HCT116 (cell line): ENCODE results near the gene CBLB. TPM values are rescaled to one million over a fixed set of nuclear protein-coding genes. Genes with fewer than 3 reads are reported as not detected.

Source experiments
- ATAC-seq: fragments of 200-7000 bp; cut with Tn5 transposase; 2 replicates; pipeline ENCODE4 v1.9.1; 2020; ENCODE audit warnings: mild to moderate bottlenecking, moderate library complexity
- BruUV-seq: library from RNA; stranded (reverse); fragments of 400-500 nt; replicated peaks from 2 replicates; lab custom pipeline; 2021; lab: Mats Ljungman, UMichigan
- CTCF ChIA-PET: fragments of 300-600 bp; sonication (Branson Sonifier 250); formaldehyde crosslinking; loops from one replicate; lab custom pipeline; 2021; ENCODE audit warnings: antibody characterized with exemption; lab: Charles Lee
- POLR2A ChIA-PET: fragments of 300-600, 350-600 bp; sonication (Branson Sonifier 250); formaldehyde crosslinking; loops from one replicate; lab custom pipeline; 2021; ENCODE audit warnings: antibody characterized with exemption; lab: Charles Lee
- RAD21 ChIA-PET, 2 experiments: fragments of 300-600 bp; sonication (Branson Sonifier 250); formaldehyde crosslinking; loops; one replicate each; lab custom pipeline; 2023; ENCODE audit warnings: low total read pairs in 2 of 2; ENCODE audit not compliant: uncharacterized antibody in 2 of 2, unreplicated experiment in 2 of 2, low non-redundant PET in 1 of 2; lab: Charles Lee
- DNase-seq: peaks from one replicate; pipeline ENCODE4 v3.0.0-alpha.2; 2010; ENCODE audit warnings: low read depth, low spot score
- H2AFZ ChIP-seq: fragments of 200-600 bp; shearing (Covaris generic), sonication (generic); 2 replicates; pipeline ENCODE4 v1.6.1; 2017; ENCODE audit warnings: low read depth, mixed run types, mixed read lengths, antibody characterized with exemption, low read length; ENCODE audit not compliant: poor library complexity, severe bottlenecking
- H3K27ac ChIP-seq: 2 replicates; pipeline ENCODE4 v1.5.1; 2012; ENCODE audit warnings: low read depth, low read length
- H3K27me3 ChIP-seq: fragments of 200-600 bp; sonication (generic); 2 replicates; pipeline ENCODE4 v1.6.1; 2016; ENCODE audit warnings: mixed run types, low read length, mixed read lengths; ENCODE audit not compliant: insufficient read depth
- H3K36me3 ChIP-seq, 2 experiments: fragments of 200-500 bp in 1 of 2; fragments of 200-600 bp in 1 of 2; sonication (Bioruptor generic) in 1 of 2; sonication (generic) in 1 of 2; 2 replicates each; pipeline versions ENCODE4 v1.5.1 to v1.6.1; 2014 to 2016; ENCODE audit warnings: low read length in 2 of 2, inconsistent platforms in 1 of 2, mixed read lengths in 1 of 2, mixed run types in 1 of 2; ENCODE audit not compliant: insufficient read depth in 2 of 2, control insufficient read depth in 1 of 2
- H3K4me1 ChIP-seq, 2 experiments: fragments of 200-600 bp in 1 of 2; sonication (generic) in 1 of 2; 2 replicates each; pipeline versions ENCODE4 v1.5.1 to v1.6.1; 2012 to 2017; ENCODE audit warnings: low read length in 2 of 2, inconsistent platforms in 1 of 2, mild to moderate bottlenecking in 1 of 2, mixed read lengths in 1 of 2, mixed run types in 1 of 2, moderate library complexity in 1 of 2; ENCODE audit not compliant: insufficient read depth in 2 of 2, control insufficient read depth in 1 of 2
- H3K4me2 ChIP-seq: fragments of 200-600 bp; sonication (generic); 2 replicates; pipeline ENCODE4 v1.6.1; 2017; ENCODE audit warnings: mixed run types, low read length, mixed read lengths
- H3K4me3 ChIP-seq, 2 experiments: fragments of 200-600 bp in 1 of 2; sonication (generic) in 1 of 2; replicated peaks in 1 of 2; 2 replicates each; pipeline ENCODE4 v1.5.1; 2011 to 2016; ENCODE audit warnings: low read length in 2 of 2, control low read depth in 1 of 2, low read depth in 1 of 2, mild to moderate bottlenecking in 1 of 2, mixed read lengths in 1 of 2, mixed run types in 1 of 2
- H3K79me2 ChIP-seq: fragments of 200-600 bp; sonication (generic); 2 replicates; pipeline ENCODE4 v1.6.1; 2017; ENCODE audit warnings: mild to moderate bottlenecking, mixed run types, low read length, moderate library complexity, mixed read lengths; ENCODE audit not compliant: insufficient read depth
- H3K9ac ChIP-seq: fragments of 200-600 bp; sonication (generic); 2 replicates; pipeline ENCODE4 v1.6.1; 2016; ENCODE audit warnings: low read length, mixed read lengths
- H3K9me2 ChIP-seq: fragments of 200-600 bp; sonication (generic), shearing (Covaris generic); 2 replicates; pipeline ENCODE4 v1.6.1; 2017; ENCODE audit warnings: mixed run types, mild to moderate bottlenecking, moderate library complexity; ENCODE audit not compliant: insufficient read depth
- H3K9me3 ChIP-seq, 2 experiments: fragments of 200-500 bp in 1 of 2; fragments of 200-600 bp in 1 of 2; sonication (Bioruptor generic) in 1 of 2; sonication (generic) in 1 of 2; 2 replicates each; pipeline ENCODE4 v1.6.1; 2014 to 2017; ENCODE audit warnings: low read length in 2 of 2, mixed read lengths in 2 of 2, inconsistent platforms in 1 of 2, low read depth in 1 of 2, mild to moderate bottlenecking in 1 of 2, mixed run types in 1 of 2, moderate library complexity in 1 of 2; ENCODE audit not compliant: control insufficient read depth in 1 of 2, insufficient read depth in 1 of 2
- H4K20me1 ChIP-seq: fragments of 200-600 bp; sonication (generic), shearing (Covaris generic); 2 replicates; pipeline ENCODE4 v1.6.1; 2017; ENCODE audit warnings: mixed run types, mild to moderate bottlenecking, moderate library complexity; ENCODE audit not compliant: insufficient read depth
- CEBPB ChIP-seq: IDR thresholded peaks from 2 replicates; pipeline ENCODE4 v1.6.1; 2012; ENCODE audit warnings: low read depth
- EZH2 ChIP-seq: fragments of 200-600 bp; sonication (generic); IDR thresholded peaks from 2 replicates; pipeline ENCODE4 v1.6.1; 2017; ENCODE audit warnings: antibody characterized with exemption, mixed run types
- POLR2AphosphoS5 ChIP-seq: IDR thresholded peaks from 2 replicates; pipeline ENCODE4 v1.6.1; 2011; ENCODE audit warnings: mild to moderate bottlenecking, low read depth, low read length, moderate library complexity
- RAD21 ChIP-seq: IDR thresholded peaks from 2 replicates; pipeline ENCODE4 v1.6.1; 2012; ENCODE audit warnings: low read depth, mild to moderate bottlenecking
- SRF ChIP-seq: IDR thresholded peaks from 2 replicates; pipeline ENCODE4 v1.6.1; 2012; ENCODE audit warnings: low read depth
- TCF7L2 ChIP-seq: IDR thresholded peaks from 2 replicates; pipeline ENCODE4 v1.7.0; 2011; ENCODE audit warnings: borderline replicate concordance, inconsistent platforms; ENCODE audit not compliant: insufficient read depth, insufficient read length; ENCODE audit errors: extremely low read depth
- ZNF274 ChIP-seq: fragments of 200-500 bp; sonication (Bioruptor generic); IDR thresholded peaks from 2 replicates; pipeline ENCODE4 v1.6.1; 2014; ENCODE audit warnings: mild to moderate bottlenecking, low read depth, low read length, inconsistent platforms
- intact Hi-C: fragments of 100-400 bp; cut with micrococcal nuclease; formaldehyde crosslinking; loops from 2 replicates; pipeline ENCODE4 v1.10.0; 2022
- total RNA-seq: library from RNA; stranded (reverse); gene quantifications from one replicate; pipeline ENCODE4 v1.2.1, GENCODE V29; 2021; ENCODE audit not compliant: unreplicated experiment
- TF ChIP-seq, protein P1 (sequence below): IDR thresholded peaks from 2 replicates; pipeline ENCODE4 v1.6.1; 2012; ENCODE audit warnings: low read depth
- TF ChIP-seq, protein P2 (sequence below): IDR thresholded peaks from 2 replicates; pipeline ENCODE4 v1.6.1; 2012

CBLB gene
- total RNA-seq, 1 experiment from 2014 or later: 10.4 TPM

DNA sequence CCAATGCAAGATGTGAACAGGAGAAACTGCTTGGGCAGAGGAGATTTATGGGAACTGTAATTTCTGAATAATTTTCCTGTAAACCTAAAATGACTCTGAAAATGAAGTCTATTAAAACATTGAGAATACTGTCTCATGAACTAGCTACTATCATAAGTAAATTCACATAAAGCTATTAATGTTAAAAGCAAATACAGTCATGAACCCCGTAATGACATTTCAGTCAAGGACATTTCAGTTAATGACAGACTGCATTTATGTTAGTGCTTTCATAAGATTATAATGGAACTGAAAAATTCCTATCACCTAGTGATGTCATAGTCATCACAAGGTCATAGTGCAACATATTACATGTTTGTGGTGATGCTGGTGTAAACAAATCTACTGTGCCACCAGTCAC lies 17.2 kb downstream of the CBLB start:
- ChIA-PET RAD21 (no interaction called here), CTCF (no interaction called here), POLR2A (no interaction called here)
- DNase-seq (no peak), ATAC-seq (no peak)
- intact Hi-C loops: no loop called here
- no peaks in the 10 kb centered on the region for H3K27me3 ChIP-seq
- no peaks in the 10 kb centered on the region for H3K9me3 ChIP-seq
- H3K9me2 ChIP-seq: no peaks in the 10 kb centered on the region
- H3K79me2 ChIP-seq: no peaks in the 10 kb centered on the region
- no peak overlapping the region for H3K4me3 ChIP-seq
- H3K9ac ChIP-seq: no peak overlapping the region
- H3K4me2 ChIP-seq: no peak overlapping the region
- TF ChIP-seq SRF: no peak
- TF ChIP-seq ZNF274: no peak
- TF ChIP-seq EZH2: no peak
- TF ChIP-seq, protein P1, sequence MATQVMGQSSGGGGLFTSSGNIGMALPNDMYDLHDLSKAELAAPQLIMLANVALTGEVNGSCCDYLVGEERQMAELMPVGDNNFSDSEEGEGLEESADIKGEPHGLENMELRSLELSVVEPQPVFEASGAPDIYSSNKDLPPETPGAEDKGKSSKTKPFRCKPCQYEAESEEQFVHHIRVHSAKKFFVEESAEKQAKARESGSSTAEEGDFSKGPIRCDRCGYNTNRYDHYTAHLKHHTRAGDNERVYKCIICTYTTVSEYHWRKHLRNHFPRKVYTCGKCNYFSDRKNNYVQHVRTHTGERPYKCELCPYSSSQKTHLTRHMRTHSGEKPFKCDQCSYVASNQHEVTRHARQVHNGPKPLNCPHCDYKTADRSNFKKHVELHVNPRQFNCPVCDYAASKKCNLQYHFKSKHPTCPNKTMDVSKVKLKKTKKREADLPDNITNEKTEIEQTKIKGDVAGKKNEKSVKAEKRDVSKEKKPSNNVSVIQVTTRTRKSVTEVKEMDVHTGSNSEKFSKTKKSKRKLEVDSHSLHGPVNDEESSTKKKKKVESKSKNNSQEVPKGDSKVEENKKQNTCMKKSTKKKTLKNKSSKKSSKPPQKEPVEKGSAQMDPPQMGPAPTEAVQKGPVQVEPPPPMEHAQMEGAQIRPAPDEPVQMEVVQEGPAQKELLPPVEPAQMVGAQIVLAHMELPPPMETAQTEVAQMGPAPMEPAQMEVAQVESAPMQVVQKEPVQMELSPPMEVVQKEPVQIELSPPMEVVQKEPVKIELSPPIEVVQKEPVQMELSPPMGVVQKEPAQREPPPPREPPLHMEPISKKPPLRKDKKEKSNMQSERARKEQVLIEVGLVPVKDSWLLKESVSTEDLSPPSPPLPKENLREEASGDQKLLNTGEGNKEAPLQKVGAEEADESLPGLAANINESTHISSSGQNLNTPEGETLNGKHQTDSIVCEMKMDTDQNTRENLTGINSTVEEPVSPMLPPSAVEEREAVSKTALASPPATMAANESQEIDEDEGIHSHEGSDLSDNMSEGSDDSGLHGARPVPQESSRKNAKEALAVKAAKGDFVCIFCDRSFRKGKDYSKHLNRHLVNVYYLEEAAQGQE: no peak
- TF ChIP-seq TCF7L2: no peak
- TF ChIP-seq CEBPB: no peak
- TF ChIP-seq, protein P2, sequence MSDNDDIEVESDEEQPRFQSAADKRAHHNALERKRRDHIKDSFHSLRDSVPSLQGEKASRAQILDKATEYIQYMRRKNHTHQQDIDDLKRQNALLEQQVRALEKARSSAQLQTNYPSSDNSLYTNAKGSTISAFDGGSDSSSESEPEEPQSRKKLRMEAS: no peak
- TF ChIP-seq POLR2AphosphoS5: no peak
- no peak for TF ChIP-seq RAD21
- H3K36me3 ChIP-seq: no peaks in the 10 kb centered on the region
- no peaks in the 10 kb centered on the region for H3K4me1 ChIP-seq
- no peaks in the 10 kb centered on the region for H4K20me1 ChIP-seq
- H3K27ac ChIP-seq: no peak overlapping the region
- H2AFZ ChIP-seq: no peak overlapping the region
- BruUV-seq: no TSS peak
